T-cell (primary cell): ENCODE results near the gene SGSM1. TPM values are rescaled to one million over a fixed set of nuclear protein-coding genes. Genes with fewer than 3 reads are reported as not detected.

ENCODE experiments used
- ATAC-seq, 4 experiments: fragments of 200-7000 bp in 3 of 4; fragments of 150-1000 bp in 1 of 4; cut with Tn5 transposase; replicated peaks in 1 of 4; 1 replicate in 3 of 4; 2 replicates in 1 of 4; pipeline ENCODE4 v1.10.0; 2021; ENCODE audit warnings: moderate library complexity in 3 of 4, mild to moderate bottlenecking in 2 of 4, moderate number of reproducible peaks in 1 of 4
- CTCF ChIA-PET, 2 donors: fragments of 300-600 bp; sonication (Branson Sonifier 250); formaldehyde crosslinking; loops; one replicate each; lab custom pipeline; 2022; ENCODE audit warnings: antibody characterized with exemption in 2 of 2; lab: Charles Lee
- POLR2A ChIA-PET, 2 donors: fragments of 300-600 bp; sonication (Branson Sonifier 250); formaldehyde crosslinking; loops; one replicate each; lab custom pipeline; 2022; ENCODE audit warnings: antibody characterized with exemption in 2 of 2; lab: Charles Lee
- DNase-seq, 35 experiments: peaks; one replicate each; pipeline versions ENCODE4 v3.0.0 to v3.0.0-alpha.2; 2013 to 2023
- H3K27ac ChIP-seq: one replicate; pipeline ENCODE4 v1.5.1; 2013; ENCODE audit warnings: low read length
- H3K27me3 ChIP-seq, 2 experiments: replicated peaks in 1 of 2; 1 replicate in 1 of 2; 2 replicates in 1 of 2; pipeline versions ENCODE4 v1.6.1 to v1.7.0; 2013; ENCODE audit warnings: low read length in 1 of 2, mixed read lengths in 1 of 2; ENCODE audit not compliant: control insufficient read depth in 2 of 2, insufficient read depth in 2 of 2; ENCODE audit errors: extremely low read depth in 1 of 2
- H3K36me3 ChIP-seq, 2 donors: 1 replicate in 1 of 2; 2 replicates in 1 of 2; pipeline versions ENCODE4 v1.6.1 to v1.7.0; 2013; ENCODE audit warnings: low read length in 1 of 2; ENCODE audit not compliant: control insufficient read depth in 2 of 2, insufficient read depth in 1 of 2; ENCODE audit errors: extremely low read depth in 1 of 2
- H3K4me1 ChIP-seq, 2 experiments: 1 replicate in 1 of 2; 2 replicates in 1 of 2; pipeline versions ENCODE4 v1.6.1 to v1.7.0; 2013; ENCODE audit warnings: low read length in 2 of 2, mixed read lengths in 1 of 2; ENCODE audit not compliant: insufficient read depth in 2 of 2, control insufficient read depth in 1 of 2; ENCODE audit errors: extremely low read depth in 1 of 2
- H3K4me3 ChIP-seq, 2 donors: 1 replicate in 1 of 2; 2 replicates in 1 of 2; pipeline versions ENCODE4 v1.5.1 to v1.7.0; 2013; ENCODE audit warnings: mild to moderate bottlenecking in 2 of 2, low read length in 1 of 2, moderate library complexity in 1 of 2; ENCODE audit not compliant: control insufficient read depth in 1 of 2; ENCODE audit errors: extremely low read depth in 1 of 2
- H3K9me3 ChIP-seq: 2 replicates; pipeline ENCODE4 v1.7.0; 2013
- H3K27ac Mint-ChIP-seq, 2 donors: one replicate each; pipeline ENCODE4 v1.8.0; 2020 to 2021; ENCODE audit warnings: mild to moderate bottlenecking in 2 of 2, mixed read lengths in 2 of 2
- H3K27me3 Mint-ChIP-seq, 2 donors: one replicate each; pipeline ENCODE4 v1.8.0; 2021 to 2022; ENCODE audit warnings: mixed read lengths in 2 of 2
- H3K36me3 Mint-ChIP-seq: one replicate; pipeline ENCODE4 v1.8.0; 2021; ENCODE audit warnings: mixed read lengths
- H3K4me1 Mint-ChIP-seq, 3 donors: one replicate each; pipeline ENCODE4 v1.8.0; 2020 to 2022; ENCODE audit warnings: mixed read lengths in 3 of 3, mild to moderate bottlenecking in 1 of 3
- H3K4me3 Mint-ChIP-seq, 3 donors: one replicate each; pipeline ENCODE4 v1.8.0; 2020 to 2022; ENCODE audit warnings: mild to moderate bottlenecking in 3 of 3, mixed read lengths in 3 of 3, moderate library complexity in 3 of 3
- H3K9me3 Mint-ChIP-seq, 3 donors: one replicate each; pipeline ENCODE4 v1.8.0; 2020 to 2022; ENCODE audit warnings: mixed read lengths in 3 of 3
- WGBS: methylation state at CpG from one replicate; pipeline ENCODE4 v1.1.5; 2013; ENCODE audit warnings: missing lambda C conversion rate; ENCODE audit not compliant: insufficient coverage; 5-methylcytosine and 5-hydroxymethylcytosine counted together
- total RNA-seq, 35 experiments: library from RNA in 6 of 35; stranded (reverse) in 6 of 35; fragments of 120-200 nt in 1 of 35; gene quantifications; one replicate each; pipeline versions ENCODE4 v1.2.1 to v1.2.4 and lab custom pipeline; 2013 to 2026

SGSM1 gene
- total RNA-seq, 5 donors from 2014 or later (not counting 1 experiment from before 2014, with no cell fraction given): 0.82 to 2.1 (median 1.7) TPM

DNA sequence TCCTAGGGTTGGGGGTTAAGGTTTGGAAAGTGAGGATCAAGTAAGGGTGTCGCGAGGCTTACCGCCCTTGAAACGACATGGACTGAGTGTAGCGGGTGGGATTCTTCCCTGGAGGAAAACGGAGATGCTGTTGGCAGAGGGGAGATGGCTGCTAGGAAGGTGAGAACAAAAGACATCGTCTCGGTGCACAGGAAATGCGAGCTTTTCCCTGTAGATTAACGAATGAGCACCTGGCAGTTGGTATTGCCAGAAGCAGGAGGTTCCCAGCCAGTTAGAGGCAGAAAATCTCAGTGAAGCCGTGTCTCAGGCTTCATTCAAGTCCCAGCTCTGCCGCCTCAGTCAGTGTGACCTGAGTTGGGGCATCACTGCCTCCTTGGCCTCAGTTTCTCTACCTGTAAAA lies 141.9 kb downstream of the SGSM1 start:
- WGBS: 78% methylated on average over 12 of the region's 12 CpGs
- no peak overlapping the region for H3K27ac Mint-ChIP-seq
- peaks cover 40 to 62% of the 10 kb centered on the region in 2 donors for H3K27me3 Mint-ChIP-seq
- H3K4me3 ChIP-seq: no peak overlapping the region
- H3K9me3 ChIP-seq: no peaks in the 10 kb centered on the region
- CTCF ChIA-PET: no interaction called here
- DNase-seq (no peak), ATAC-seq (no peak)
- H3K4me3 Mint-ChIP-seq: no peak overlapping the region
- H3K4me1 ChIP-seq: peaks cover under 1 to 12% of the 10 kb centered on the region in 2 experiments
- H3K9me3 Mint-ChIP-seq: no peaks in the 10 kb centered on the region
- H3K36me3 Mint-ChIP-seq: no peaks in the 10 kb centered on the region
- H3K27me3 ChIP-seq: peaks cover under 1 to 54% of the 10 kb centered on the region in 2 experiments
- H3K36me3 ChIP-seq: no peaks in the 10 kb centered on the region
- POLR2A ChIA-PET: no interaction called here
- no peak overlapping the region for H3K27ac ChIP-seq
- peaks cover 7 to 14% (median 8%) of the 10 kb centered on the region in 3 donors for H3K4me1 Mint-ChIP-seq

DNA sequence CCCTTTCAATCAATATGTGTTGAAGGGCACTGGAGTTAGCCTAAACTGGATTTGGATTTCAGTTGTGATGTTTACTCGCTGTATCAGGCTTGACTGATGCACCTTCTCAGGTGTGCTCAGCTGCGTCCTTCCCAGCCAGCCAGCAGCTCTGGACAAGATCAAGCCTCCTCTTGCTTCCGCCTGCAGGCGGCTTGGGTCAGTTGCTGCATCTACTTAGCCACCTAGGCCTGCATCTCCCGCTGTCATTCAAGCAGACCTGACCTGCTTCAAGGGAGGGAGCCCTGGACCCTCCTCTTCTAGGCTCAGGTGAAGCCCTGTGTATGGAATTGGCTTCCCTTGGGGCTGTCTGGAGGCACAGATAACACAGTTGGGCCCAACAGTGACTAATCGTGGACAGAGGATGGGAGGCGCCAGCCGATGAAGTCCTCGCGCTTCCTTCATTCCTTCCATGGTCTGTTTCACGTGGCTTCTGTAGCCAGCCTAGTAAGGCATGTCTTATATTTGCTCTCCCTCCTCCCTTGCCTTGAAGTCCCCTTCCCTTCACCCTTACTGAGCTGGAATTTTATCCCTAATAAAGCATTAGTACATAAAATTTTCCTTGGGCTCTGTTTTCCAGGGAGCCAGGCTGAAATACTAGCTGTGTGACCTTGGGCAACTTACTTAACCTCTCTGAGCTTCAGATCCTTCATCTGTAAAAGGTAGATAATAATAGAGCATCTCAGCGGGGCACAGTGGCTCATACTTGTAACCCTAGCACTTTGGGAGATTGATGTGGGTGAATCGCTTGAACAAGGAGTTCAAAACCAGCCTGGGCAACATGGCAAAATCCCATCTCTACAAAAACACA lies 142.6 kb downstream of the SGSM1 start:
- Histone ChIP-seq H3K4me3 (no peak overlapping the region), H3K4me1 (peaks cover 2 to 19% of the 10 kb centered on the region in 2 experiments), H3K27ac (no peak overlapping the region), H3K36me3 (no peaks in the 10 kb centered on the region), H3K27me3 (peaks cover 2 to 61% of the 10 kb centered on the region in 2 experiments), H3K9me3 (no peaks in the 10 kb centered on the region)
- Mint-ChIP-seq H3K36me3 (no peaks in the 10 kb centered on the region), H3K27me3 (peaks cover 43 to 66% of the 10 kb centered on the region in 2 donors), H3K4me1 (peaks cover 12 to 18% (median 12%) of the 10 kb centered on the region in 3 donors), H3K4me3 (no peak overlapping the region), H3K9me3 (no peaks in the 10 kb centered on the region), H3K27ac (no peak overlapping the region)
- 81% methylated on average over 8 of the region's 13 CpGs for WGBS
- CTCF ChIA-PET: no interaction called here
- DNase-seq (no peak), ATAC-seq (no peak)
- POLR2A ChIA-PET: no interaction called here

DNA sequence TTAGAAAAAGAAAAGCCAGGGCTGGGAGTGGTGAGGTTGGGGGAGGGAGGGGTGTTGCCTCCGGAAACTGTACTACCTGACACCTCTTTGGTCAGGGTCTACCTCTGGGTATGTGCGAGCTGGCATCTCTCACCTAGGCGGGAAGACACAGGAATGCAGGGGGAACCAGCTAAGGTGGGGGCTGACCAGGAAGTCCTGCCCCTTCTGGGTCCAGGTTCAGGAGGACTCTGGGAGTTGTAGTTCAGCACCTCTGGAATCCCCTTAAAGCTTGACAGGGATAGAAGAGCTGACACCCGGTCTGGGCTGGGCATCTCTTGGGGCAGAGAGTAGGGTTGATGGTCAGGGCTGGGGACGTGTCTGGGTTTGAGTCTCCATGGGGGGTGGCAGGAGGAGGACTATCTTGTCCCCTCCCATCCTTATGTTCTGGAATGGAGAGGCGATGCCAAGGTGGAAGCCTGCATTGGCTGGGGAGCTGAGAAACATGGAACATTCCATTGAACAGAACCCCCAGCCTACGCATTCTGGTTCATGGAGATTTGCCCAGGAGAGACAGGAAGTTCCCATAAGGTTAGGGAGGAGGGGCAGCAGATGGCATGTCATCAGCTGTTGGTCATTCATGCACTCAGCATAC lies 144.4 kb downstream of the SGSM1 start:
- Histone ChIP-seq H3K27me3 (peaks cover 2 to 67% of the 10 kb centered on the region in 2 experiments), H3K4me3 (no peak overlapping the region), H3K36me3 (no peaks in the 10 kb centered on the region), H3K4me1 (peaks cover 2 to 22% of the 10 kb centered on the region in 2 experiments), H3K9me3 (no peaks in the 10 kb centered on the region), H3K27ac (no peak overlapping the region)
- no peaks in the 10 kb centered on the region for H3K9me3 Mint-ChIP-seq
- H3K4me3 Mint-ChIP-seq: peak overlapping the region in 2 of 3 donors; percentile 17 to 19
- ChIA-PET POLR2A (no interaction called here), CTCF (no interaction called here)
- no peak for ATAC-seq
- H3K27ac Mint-ChIP-seq: peak overlapping the region in 1 of 2 donors; percentile 11
- H3K27me3 Mint-ChIP-seq: peaks cover 55 to 70% of the 10 kb centered on the region in 2 donors
- peaks cover 12 to 26% (median 14%) of the 10 kb centered on the region in 3 donors for H3K4me1 Mint-ChIP-seq
- WGBS: 9% methylated on average over 3 of the region's 7 CpGs
- no peak for DNase-seq
- H3K36me3 Mint-ChIP-seq: no peaks in the 10 kb centered on the region

DNA sequence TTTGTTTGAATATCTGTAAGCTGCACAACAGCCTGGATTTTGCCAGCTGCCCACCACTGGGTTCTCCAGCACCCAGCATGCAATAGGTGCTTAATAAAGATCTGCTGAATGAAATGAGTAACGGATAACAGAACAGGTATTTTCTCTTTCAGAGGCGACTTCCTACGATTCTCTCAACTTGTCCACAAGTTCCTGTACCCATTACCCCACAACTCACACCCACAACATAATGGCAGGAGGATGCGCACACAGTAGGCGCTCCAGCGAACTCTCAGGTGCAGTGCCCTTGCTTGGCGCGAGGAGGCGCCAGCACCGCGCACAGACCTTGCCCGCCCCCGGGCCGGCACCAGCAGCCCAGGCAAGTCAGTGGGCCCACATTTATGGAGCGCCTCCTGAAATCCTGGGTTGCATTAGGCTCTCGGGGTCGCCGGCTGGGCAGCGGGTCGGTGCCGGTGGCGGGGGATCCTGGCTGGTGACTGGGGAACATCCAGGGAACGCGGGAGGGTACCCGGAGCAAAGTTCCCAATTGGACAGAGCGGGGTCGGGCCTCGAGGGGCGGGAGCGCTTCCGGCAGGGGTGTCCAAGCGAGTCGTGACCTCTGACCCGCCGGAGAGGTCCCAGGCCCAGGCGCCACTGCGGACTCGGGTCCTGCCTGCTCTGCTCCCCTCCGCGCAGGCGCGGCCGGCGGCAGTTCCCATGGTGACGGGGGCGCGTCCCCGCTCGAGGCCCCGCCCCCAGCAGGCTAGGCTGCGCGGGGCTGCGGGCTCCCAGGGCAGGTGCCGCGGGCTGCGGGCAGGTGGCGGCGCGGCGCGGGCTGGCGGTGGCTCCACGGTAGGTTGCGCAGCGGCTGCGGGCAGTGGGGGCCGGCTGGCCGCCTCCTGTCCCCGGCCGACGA lies 146.2 kb downstream of the SGSM1 start, which contains the start of gene KIAA1671:
KIAA1671 (plus strand) TSS at position 775 of the 895 bp plus-strand sequence. CDS start 75,284 bp downstream, outside the sequence.
- no peaks in the 10 kb centered on the region for H3K9me3 Mint-ChIP-seq
- POLR2A ChIA-PET: no interaction called here
- H3K36me3 Mint-ChIP-seq: no peaks in the 10 kb centered on the region
- no peak within 1 kb of the TSS for H3K27ac ChIP-seq
- under 1% methylated on average over 70 of the region's 71 CpGs for WGBS
- DNase-seq (peak; percentile 63 to 90 (median 78)), ATAC-seq (peak; percentile 96 to 97 (median 96))
- peaks cover 56 to 64% of the 10 kb centered on the region in 2 donors for H3K27me3 Mint-ChIP-seq
- peak within 1 kb of the TSS; percentile 77 to 82 (median 81) for H3K4me3 Mint-ChIP-seq
- CTCF ChIA-PET: interaction anchor here in 1 of 2 donors (1.1 kb wide), 1 partner anchor 96 kb away, joined by 3 read pairs; no protein-coding TSS in a partner anchor
- peaks cover 12 to 26% (median 14%) of the 10 kb centered on the region in 3 donors for H3K4me1 Mint-ChIP-seq
- peaks cover 2 to 22% of the 10 kb centered on the region in 2 experiments for H3K4me1 ChIP-seq
- H3K9me3 ChIP-seq: no peaks in the 10 kb centered on the region
- H3K36me3 ChIP-seq: no peaks in the 10 kb centered on the region
- peak within 1 kb of the TSS in 1 of 2 donors; percentile 43 for H3K27ac Mint-ChIP-seq
- H3K27me3 ChIP-seq: peaks cover 2 to 68% of the 10 kb centered on the region in 2 experiments
- peak within 1 kb of the TSS; percentile 69 to 71 for H3K4me3 ChIP-seq

DNA sequence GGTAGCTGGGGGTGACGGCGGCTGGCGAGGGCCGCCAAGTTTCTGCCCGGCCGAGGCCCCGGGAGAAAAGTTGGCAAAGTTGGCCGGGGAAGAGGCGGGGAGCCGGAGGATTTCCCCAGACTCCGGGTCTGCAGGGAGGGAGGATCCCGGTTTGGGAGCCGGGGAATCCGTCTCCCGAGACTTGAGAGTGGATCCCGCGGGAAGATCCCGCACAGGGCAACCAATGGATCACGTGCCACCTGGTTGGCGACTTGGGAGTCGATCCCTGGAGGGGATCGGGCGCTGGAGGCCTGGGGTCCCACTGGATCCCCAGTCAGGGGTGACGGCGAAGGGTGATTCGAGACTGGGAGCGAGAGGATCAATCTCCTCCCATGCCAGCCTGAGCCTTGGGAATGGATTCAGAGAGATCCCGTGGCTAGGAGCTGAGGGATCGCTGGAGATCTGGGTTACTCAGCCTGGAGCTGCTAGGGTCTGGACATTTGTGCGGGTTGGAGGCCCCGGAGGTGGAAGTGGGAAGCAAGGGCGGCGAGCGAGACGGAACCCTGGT lies 146.9 kb downstream of the SGSM1 start:
- Mint-ChIP-seq H3K4me3 (peak overlapping the region; percentile 63 to 82 (median 71)), H3K4me1 (peaks cover 12 to 26% (median 14%) of the 10 kb centered on the region in 3 donors), H3K36me3 (no peaks in the 10 kb centered on the region), H3K27me3 (peaks cover 50 to 58% of the 10 kb centered on the region in 2 donors), H3K9me3 (no peaks in the 10 kb centered on the region), H3K27ac (peak overlapping the region in 1 of 2 donors; percentile 43)
- Histone ChIP-seq H3K27ac (no peak overlapping the region), H3K36me3 (no peaks in the 10 kb centered on the region), H3K9me3 (no peaks in the 10 kb centered on the region), H3K4me1 (peaks cover 2 to 22% of the 10 kb centered on the region in 2 experiments), H3K4me3 (peak overlapping the region; percentile 30 to 69), H3K27me3 (peaks cover 2 to 61% of the 10 kb centered on the region in 2 experiments)
- ChIA-PET POLR2A (no interaction called here), CTCF (no interaction called here)
- DNase-seq (peak in 4 of 35 experiments; percentile 1 to 12 (median 6)), ATAC-seq (no peak)
- WGBS: 4% methylated on average over 32 of the region's 35 CpGs
